GM12878 (cell line): Measurements from ENCODE around the gene PCDHGC5. TPM values are rescaled to one million over a fixed set of nuclear protein-coding genes. Genes with fewer than 3 reads are reported as not detected.

Source experiments
- ATAC-seq: fragments of 200-7000 bp; cut with Tn5 transposase; 3 replicates; pipeline ENCODE4 v1.9.1; 2020; ENCODE audit warnings: mild to moderate bottlenecking, moderate library complexity
- BruUV-seq: library from RNA; stranded (reverse); fragments of 400-500 nt; replicated peaks from 2 replicates; lab custom pipeline; 2021; lab: Mats Ljungman, UMichigan
- CTCF ChIA-PET: fragments of 300-600 bp; sonication (Branson Sonifier 250); formaldehyde crosslinking; extraction: SDS; loops from one replicate; lab custom pipeline; 2021; ENCODE audit warnings: inconsistent platforms; lab: Yijun Ruan, JAX
- POLR2A ChIA-PET: fragments of 350-600 bp; formaldehyde crosslinking; extraction: SDS; loops from one replicate; lab custom pipeline; 2021; ENCODE audit warnings: inconsistent platforms; lab: Charles Lee
- RAD21 ChIA-PET: fragments of 300-600 bp; sonication (Branson Sonifier 250); formaldehyde crosslinking; loops from one replicate; lab custom pipeline; 2023; ENCODE audit warnings: antibody characterized with exemption; ENCODE audit not compliant: unreplicated experiment; lab: Charles Lee
- SMC1A ChIA-PET: fragments of 300-600 bp; sonication (Branson Sonifier 250); formaldehyde crosslinking; loops from one replicate; lab custom pipeline; 2023; ENCODE audit not compliant: unreplicated experiment, uncharacterized antibody; lab: Charles Lee
- DNase-seq: peaks from one replicate; pipeline ENCODE4 v3.0.0-alpha.2; 2011; ENCODE audit warnings: low read depth, low spot score
- FAIRE-seq: peaks from 3 replicates; lab custom pipeline; 2011; peaks lifted over from hg19 to GRCh38; lab: Jason Lieb, UNC
- H2AFZ ChIP-seq: 2 replicates; pipeline ENCODE4 v1.6.0; 2011; ENCODE audit warnings: low read depth, low read length, control low read depth; ENCODE audit not compliant: control insufficient read depth
- H3K27ac ChIP-seq: 2 replicates; pipeline ENCODE4 v1.5.1; 2011; ENCODE audit warnings: control low read depth; ENCODE audit not compliant: control insufficient read depth, insufficient read depth
- H3K27me3 ChIP-seq, 2 experiments: replicated peaks in 1 of 2; 2 replicates each; pipeline versions ENCODE4 v1.6.0 to v1.6.1; 2011; ENCODE audit warnings: low read length in 1 of 2; ENCODE audit not compliant: control insufficient read depth in 2 of 2, insufficient read depth in 2 of 2
- H3K36me3 ChIP-seq, 2 experiments: 2 replicates each; pipeline ENCODE4 v1.5.1; 2011; ENCODE audit warnings: low read length in 1 of 2; ENCODE audit not compliant: control insufficient read depth in 2 of 2, insufficient read depth in 2 of 2
- H3K4me1 ChIP-seq: 2 replicates; pipeline ENCODE4 v1.6.1; 2011; ENCODE audit warnings: mild to moderate bottlenecking, low read length, moderate library complexity, mixed read lengths; ENCODE audit not compliant: control insufficient read depth, insufficient read depth
- H3K4me2 ChIP-seq: 2 replicates; pipeline ENCODE4 v1.6.0; 2011; ENCODE audit warnings: control low read depth; ENCODE audit not compliant: control insufficient read depth, insufficient read depth
- H3K4me3 ChIP-seq: fragments of 200-600 bp; sonication (generic); 2 replicates; pipeline ENCODE4 v1.5.1; 2016
- H3K79me2 ChIP-seq: 2 replicates; pipeline ENCODE4 v1.6.0; 2011; ENCODE audit warnings: low read length; ENCODE audit not compliant: control insufficient read depth, insufficient read depth
- H3K9ac ChIP-seq: 2 replicates; pipeline ENCODE4 v1.8.0; 2011; ENCODE audit warnings: low read length, control low read depth, mixed read lengths; ENCODE audit not compliant: control insufficient read depth, insufficient read depth
- H3K9me3 ChIP-seq: replicated peaks from 3 replicates; pipeline ENCODE4 v1.5.1; 2011; ENCODE audit warnings: mild to moderate bottlenecking, low read length; ENCODE audit not compliant: control insufficient read depth, insufficient read depth
- H4K20me1 ChIP-seq: 2 replicates; pipeline ENCODE4 v1.6.0; 2011; ENCODE audit not compliant: control insufficient read depth, insufficient read depth
- BHLHE40 ChIP-seq, 2 experiments: fragments of 450-650 bp in 1 of 2; IDR thresholded peaks; 2 replicates each; pipeline ENCODE4 v1.6.1; 2011 to 2017; ENCODE audit warnings: low read depth in 2 of 2, borderline replicate concordance in 1 of 2, improper control_type of control experiment in 1 of 2, low read length in 1 of 2, mild to moderate bottlenecking in 1 of 2
- CBX5 ChIP-seq: sonication (generic); IDR thresholded peaks from 2 replicates; pipeline ENCODE4 v1.6.1; 2016; ENCODE audit warnings: low read depth, moderate library complexity, mild to moderate bottlenecking, inconsistent platforms
- STAT3 ChIP-seq: IDR thresholded peaks from 2 replicates; pipeline ENCODE4 v1.6.1; 2011; ENCODE audit warnings: low read depth, low read length, improper control_type of control experiment
- WGBS: methylation state at CpG from one replicate; pipeline ENCODE4 v1.1.6; 2016; ENCODE audit warnings: low lambda C conversion rate; ENCODE audit not compliant: insufficient replicate concordance, insufficient coverage; ENCODE audit errors: missing lambda C conversion rate; 5-methylcytosine and 5-hydroxymethylcytosine counted together
- in situ Hi-C: fragments of 300-500 bp; cut with MboI; formaldehyde crosslinking; loops from 9 replicates; pipeline ENCODE4 v1.14.3; 2018; ENCODE audit warnings: mixed read lengths
- intact Hi-C: fragments of 100-400 bp; cut with micrococcal nuclease; formaldehyde crosslinking; loops from one replicate; pipeline ENCODE4 v1.14.2; 2022; ENCODE audit not compliant: unreplicated experiment
- polyA plus RNA-seq, 11 experiments: library from polyadenylated mRNA; depleted of rRNA in 4 of 11; unstranded in 6 of 11; stranded (reverse) in 5 of 11; fragments of >200 nt; fragmentation: Nextera tagmentation in 4 of 11; fragmentation: Illumina TruSeq in 1 of 11; extraction: Ambion mirVana in 4 of 11; extraction: Trizol in 1 of 11; gene quantifications; 1 replicate in 1 of 11; 2 replicates in 10 of 11; pipeline versions ENCODE4 v1.2.1 to v1.2.3, GENCODE V29; 2011 to 2016; ENCODE audit warnings: inconsistent platforms in 2 of 11, missing spikeins in 2 of 11, low read depth in 1 of 11
- total RNA-seq, 4 experiments: library from RNA; depleted of rRNA in 3 of 4; stranded (reverse); fragments of >200 nt in 3 of 4; fragmentation: Illumina TruSeq in 1 of 4; extraction: Trizol in 1 of 4; gene quantifications; 2 replicates each; pipeline versions ENCODE4 v1.2.1 to v1.2.3, GENCODE V29; 2013 to 2021

Gene PCDHGC5
- total and polyA plus RNA-seq, 10 of the 15 experiments (the other 5 are each of a cell fraction or from before 2014, with no cell fraction given), result 0.05 to 0.87 (median 0.18) TPM; not detected in 2

GRCh38 chr5:141518618-141519015, 29.7 kb downstream of the PCDHGC5 start (continued):
- TF ChIP-seq BHLHE40 (IDR thresholded peaks at IDR 0.05; ENCODE audit: borderline replicate concordance in 1 of 2, low read depth in 2 of 2, low read length in 1 of 2), result no peak

GRCh38 chr5:141519605-141520565, 31.0 kb downstream of the PCDHGC5 start:
- in situ Hi-C loops (no loop called here), intact Hi-C loops (no loop called here)
- Histone ChIP-seq H3K79me2 (no peaks in the 10 kb centered on the region), H3K4me3 (no peak overlapping the region), H3K36me3 (peaks cover 18 to 51% of the 10 kb centered on the region in 2 experiments), H2AFZ (no peak overlapping the region), H3K9me3 (no peaks in the 10 kb centered on the region), H3K27ac (no peak overlapping the region), H4K20me1 (no peaks in the 10 kb centered on the region), H3K9ac (no peak overlapping the region), H3K4me2 (no peak overlapping the region), H3K27me3 (no peaks in the 10 kb centered on the region), H3K4me1 (peaks cover 20% of the 10 kb centered on the region)
- CTCF ChIA-PET, result interaction anchor here (0.6 to 11.2 kb wide), 9 partner anchors 9 to 106 kb away, joined by 3 to 95 read pairs (median 5); partner anchors contain the start of genes PCDHGA10, PCDHGA12 and PCDHGC3
- FAIRE-seq, result no peak
- WGBS, result 73% methylated on average over 3 of the region's 3 CpGs
- no peak for ATAC-seq
- RAD21 ChIA-PET, result interaction anchor here (6.2 kb wide), 1 partner anchor 45 kb away, joined by 66 read pairs; the partner anchor contains the start of gene PCDHGC3
- BruUV-seq, result no TSS peak
- DNase-seq, result no peak
- TF ChIP-seq CBX5, result no peak
- TF ChIP-seq STAT3, result no peak
- SMC1A ChIA-PET, result interaction anchor here (1.3 to 13.7 kb wide), 5 partner anchors 9 to 107 kb away, joined by 3 to 176 read pairs (median 3); partner anchors contain the start of genes PCDHGA10, PCDHGB7 and PCDHGC3
- POLR2A ChIA-PET, result interaction anchor here (1.1 kb wide), 1 partner anchor 13 kb away, joined by 3 read pairs; no protein-coding TSS in a partner anchor
